Left ventricle myocardium inferior (tissue), 1 donor: ENCODE measurements around the gene CAMSAP2. TPM values are rescaled to one million over a fixed set of nuclear protein-coding genes. Genes with fewer than 3 reads are reported as not detected.

Experiments
- DNase-seq: peaks from one replicate; pipeline ENCODE4 v3.0.0-alpha.2; 2020
- H3K27ac ChIP-seq: fragments of 200-600 bp; replicated peaks from 2 replicates; pipeline ENCODE4 v1.8.0; 2021
- H3K27me3 ChIP-seq: fragments of 200-600 bp; 2 replicates; pipeline ENCODE4 v1.8.0; 2021; ENCODE audit warnings: low read depth
- H3K36me3 ChIP-seq: fragments of 200-600 bp; 2 replicates; pipeline ENCODE4 v1.8.0; 2021
- H3K4me1 ChIP-seq: fragments of 200-600 bp; 2 replicates; pipeline ENCODE4 v1.8.0; 2021
- H3K4me3 ChIP-seq: fragments of 200-600 bp; 2 replicates; pipeline ENCODE4 v1.8.0; 2021; ENCODE audit warnings: mild to moderate bottlenecking, moderate library complexity
- H3K9me3 ChIP-seq: fragments of 200-600 bp; replicated peaks from 2 replicates; pipeline ENCODE4 v1.8.0; 2021
- CTCF ChIP-seq: fragments of 200-600 bp; IDR thresholded peaks from 2 replicates; pipeline ENCODE4 v1.8.0; 2021; ENCODE audit warnings: antibody characterized with exemption, mild to moderate bottlenecking, borderline replicate concordance
- intact Hi-C: fragments of 100-400 bp; cut with micrococcal nuclease; formaldehyde crosslinking; loops from one replicate; pipeline ENCODE4 v1.11.0; 2022
- total RNA-seq: library from RNA; stranded (reverse); fragmentation: NEBNext Ultra II Directional; extraction: Animal tissue kit (Norgen Biotek cat#: 25700); gene quantifications from one replicate; pipeline ENCODE4 v1.2.1, GENCODE V29; 2021
- donor health status: DM: no; HTN: yes; CAD: no; lungs with severe emphysema.

Gene CAMSAP2
- total RNA-seq, 1 donor from 2014 or later = 34.1 TPM

DNA sequence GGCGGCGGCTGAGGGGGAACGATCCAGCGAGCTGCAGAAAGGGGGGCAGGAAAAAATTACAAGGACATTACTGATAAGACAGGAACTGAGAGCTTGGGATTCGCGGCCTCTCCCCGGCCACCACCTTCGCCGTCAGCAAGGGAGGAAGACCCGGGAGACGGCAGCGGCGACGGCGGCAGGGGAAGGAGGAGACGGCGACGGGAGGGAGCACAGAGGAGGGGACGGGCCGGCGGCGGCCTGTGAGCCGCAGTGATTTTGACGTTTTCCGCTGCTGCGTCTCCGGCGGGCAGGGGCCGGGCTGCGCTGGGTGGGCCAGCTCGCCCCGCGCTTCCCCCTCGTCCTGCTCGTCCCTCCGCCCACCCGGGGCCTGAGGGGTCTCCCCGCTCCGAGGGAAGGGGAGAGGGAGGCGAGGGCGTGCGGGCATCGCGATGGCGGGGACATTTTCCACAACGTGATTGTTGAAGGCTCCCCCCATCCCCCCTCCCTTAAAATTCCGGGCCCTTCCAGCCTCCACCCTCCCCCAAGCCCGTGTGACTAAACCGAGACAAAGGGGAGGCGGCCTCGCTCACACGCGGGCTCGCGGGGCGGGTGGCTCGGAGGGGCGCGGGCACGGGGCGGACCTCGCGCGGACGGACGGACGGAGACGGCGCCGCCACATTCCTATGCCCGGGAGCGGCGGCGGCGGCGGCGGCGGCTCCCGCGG lies 407 bp downstream of the CAMSAP2 start:
- peak overlapping the region; percentile 92 for H3K4me3 ChIP-seq
- peak overlapping the region; percentile 100 for H3K27ac ChIP-seq
- peaks cover 52% of the 10 kb centered on the region for H3K4me1 ChIP-seq
- no peaks in the 10 kb centered on the region for H3K36me3 ChIP-seq
- H3K27me3 ChIP-seq = no peaks in the 10 kb centered on the region
- no peak for TF ChIP-seq CTCF
- intact Hi-C loops = no loop called here
- no peaks in the 10 kb centered on the region for H3K9me3 ChIP-seq
- DNase-seq = peak; percentile 81

DNA sequence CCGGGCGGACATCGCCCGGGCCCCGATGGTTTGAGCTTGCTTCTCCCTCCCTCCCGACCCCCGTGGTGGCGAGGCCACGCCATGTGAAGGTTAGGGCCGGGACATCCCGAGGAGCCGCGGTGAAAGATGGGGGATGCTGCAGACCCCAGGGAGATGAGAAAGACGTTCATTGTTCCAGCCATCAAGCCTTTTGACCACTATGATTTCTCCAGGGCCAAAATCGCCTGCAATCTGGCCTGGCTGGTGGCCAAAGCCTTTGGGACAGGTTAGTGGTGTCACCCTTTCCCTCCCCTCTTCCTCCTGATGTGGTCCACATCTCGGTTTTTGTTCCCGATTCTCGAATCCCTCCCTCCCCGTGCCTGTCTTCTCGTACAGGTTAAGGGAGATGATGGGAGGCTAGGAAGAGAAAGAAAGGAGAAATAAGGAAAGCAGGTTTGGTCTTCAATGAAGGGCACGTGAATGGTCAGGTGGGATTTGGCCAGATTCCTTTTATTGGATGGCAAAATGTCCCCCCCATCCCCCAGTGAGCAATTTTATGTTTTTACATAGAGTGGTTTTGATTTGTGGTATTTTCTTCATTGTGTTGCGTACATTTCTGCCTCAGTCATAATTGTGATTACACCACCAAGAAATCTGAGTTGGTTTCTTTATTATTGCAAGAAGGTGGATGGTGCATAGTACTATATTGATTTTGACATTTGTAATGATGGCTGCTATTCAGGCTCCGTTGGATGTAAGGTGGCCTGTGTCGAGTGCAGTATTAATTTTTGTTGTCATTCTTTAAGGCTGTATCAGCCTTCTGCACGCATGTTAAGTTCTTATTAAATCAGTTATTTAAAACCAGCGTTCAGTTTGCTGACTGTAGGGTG lies 1.2 kb downstream of the CAMSAP2 start:
- no peaks in the 10 kb centered on the region for H3K36me3 ChIP-seq
- peak overlapping the region; percentile 100 for H3K27ac ChIP-seq
- intact Hi-C loops = loop anchor here (10.0 kb wide), 1 partner anchor 65 kb away; no protein-coding TSS in a partner anchor
- DNase-seq = no peak
- no peak for TF ChIP-seq CTCF
- H3K27me3 ChIP-seq = no peaks in the 10 kb centered on the region
- H3K4me3 ChIP-seq = peak overlapping the region; percentile 92
- H3K4me1 ChIP-seq = peaks cover 58% of the 10 kb centered on the region
- no peaks in the 10 kb centered on the region for H3K9me3 ChIP-seq

GRCh38 chr1:200740571-200741208 lies 2.0 kb downstream of the CAMSAP2 start:
- no peak for DNase-seq
- Histone ChIP-seq H3K27ac (no peak overlapping the region), H3K4me1 (peaks cover 63% of the 10 kb centered on the region), H3K36me3 (no peaks in the 10 kb centered on the region), H3K4me3 (peak overlapping the region; percentile 92), H3K9me3 (no peaks in the 10 kb centered on the region), H3K27me3 (no peaks in the 10 kb centered on the region)
- intact Hi-C loops = loop anchor here (10.0 kb wide), 1 partner anchor 66 kb away; no protein-coding TSS in a partner anchor
- no peak for TF ChIP-seq CTCF

DNA sequence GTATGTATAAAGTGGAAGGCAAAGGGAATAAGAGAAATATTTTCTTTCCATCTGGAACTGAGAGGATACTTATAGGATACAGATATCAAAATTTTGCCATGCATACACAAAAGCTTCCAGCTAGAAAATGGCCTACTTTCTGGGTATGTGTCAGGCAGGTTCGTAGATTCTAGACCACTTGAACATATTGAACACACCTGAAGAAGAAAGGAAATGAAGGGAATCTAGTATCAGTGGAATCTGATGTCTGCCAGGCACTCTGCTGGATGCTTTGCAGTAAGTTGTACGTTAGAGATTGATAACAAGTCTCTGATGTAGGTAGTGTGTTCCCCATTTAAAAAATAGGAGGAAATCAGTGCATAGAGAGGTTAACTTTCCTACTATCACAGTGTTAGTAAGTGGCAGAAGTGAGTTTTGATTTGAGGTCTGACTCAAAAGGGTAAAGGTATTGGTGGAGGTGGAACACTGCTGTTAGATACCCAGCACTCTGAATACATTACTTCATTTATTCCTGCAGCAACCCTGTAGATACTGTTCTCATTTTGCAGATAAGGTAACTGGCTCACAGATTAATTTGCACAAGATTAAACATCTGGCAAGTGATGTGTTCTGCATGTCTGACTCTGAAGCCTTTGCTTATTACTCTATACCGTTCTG lies 3.0 kb downstream of the CAMSAP2 start:
- no peak overlapping the region for H3K27ac ChIP-seq

More for the DNA sequence above, 3.0 kb downstream of the CAMSAP2 start:
- intact Hi-C loops = loop anchor here (10.0 kb wide), 1 partner anchor 67 kb away; no protein-coding TSS in a partner anchor
- Histone ChIP-seq H3K36me3 (no peaks in the 10 kb centered on the region), H3K4me1 (peaks cover 63% of the 10 kb centered on the region), H3K9me3 (no peaks in the 10 kb centered on the region), H3K27me3 (no peaks in the 10 kb centered on the region), H3K4me3 (peak overlapping the region; percentile 92)
- no peak for DNase-seq
- TF ChIP-seq CTCF = no peak
